Heart left ventricle (tissue), 13 donors: ENCODE data around the gene SRGAP3.

ENCODE experiments used
- POLR2A ChIP-seq, 2 donors: fragments of 450-650 bp; IDR thresholded peaks; one replicate each; pipeline ENCODE4 v1.6.1; 2017; ENCODE audit warnings: antibody characterized with exemption in 2 of 2, mild to moderate bottlenecking in 2 of 2, moderate library complexity in 2 of 2
- TF ChIP-seq, protein P1 (sequence below), 12 donors: fragments of 200-600 bp; sonication (generic) in 4 of 12; IDR thresholded peaks; one replicate each; pipeline versions ENCODE4 v1.5.0 to v1.8.0; 2018 to 2022; ENCODE audit warnings: antibody characterized with exemption in 12 of 12, mild to moderate bottlenecking in 5 of 12
- donor health status: ischemic (EF 13 %, LVEDD 7.1; RV severe dilation, severe dysfunction).
- donor health status: DM: no; HTN: yes; CAD: no.
- donor health status: DM: no; HTN: no; CAD: no.
- donor health status: ischemic (EF 25% LVEDD 6.9; RV normal size, moderate dysfunction).
- donor health status: ischemic (EF 25% LVEDD 5.7; RV mildly dilated, moderate dysfunction).
- donor health status: ischemic (EF 35%, LVEDD 5.7; RV mildly dilated, moderate dysfunction).
- donor health status: nonischemic (EF 11% LVEDD 7.7; RV severe dilation, severe dysfunction).
- donor health status: DM: yes; HTN: yes; CAD: no.
- donor health status: PGD.
- donor health status: ischemic (EF 29% LVEDD 5.4; RV normal size, mild dysfunction).
- donor health status: nonischemic (EF 23%, LVEDD 6.1; RV moderate dilation, normal function).

GRCh38 chr3:9147215-9147895, 102.1 kb downstream of the SRGAP3 start:
- no peak for TF ChIP-seq POLR2A (IDR thresholded peaks at IDR 0.05)
- TF ChIP-seq, protein P1, sequence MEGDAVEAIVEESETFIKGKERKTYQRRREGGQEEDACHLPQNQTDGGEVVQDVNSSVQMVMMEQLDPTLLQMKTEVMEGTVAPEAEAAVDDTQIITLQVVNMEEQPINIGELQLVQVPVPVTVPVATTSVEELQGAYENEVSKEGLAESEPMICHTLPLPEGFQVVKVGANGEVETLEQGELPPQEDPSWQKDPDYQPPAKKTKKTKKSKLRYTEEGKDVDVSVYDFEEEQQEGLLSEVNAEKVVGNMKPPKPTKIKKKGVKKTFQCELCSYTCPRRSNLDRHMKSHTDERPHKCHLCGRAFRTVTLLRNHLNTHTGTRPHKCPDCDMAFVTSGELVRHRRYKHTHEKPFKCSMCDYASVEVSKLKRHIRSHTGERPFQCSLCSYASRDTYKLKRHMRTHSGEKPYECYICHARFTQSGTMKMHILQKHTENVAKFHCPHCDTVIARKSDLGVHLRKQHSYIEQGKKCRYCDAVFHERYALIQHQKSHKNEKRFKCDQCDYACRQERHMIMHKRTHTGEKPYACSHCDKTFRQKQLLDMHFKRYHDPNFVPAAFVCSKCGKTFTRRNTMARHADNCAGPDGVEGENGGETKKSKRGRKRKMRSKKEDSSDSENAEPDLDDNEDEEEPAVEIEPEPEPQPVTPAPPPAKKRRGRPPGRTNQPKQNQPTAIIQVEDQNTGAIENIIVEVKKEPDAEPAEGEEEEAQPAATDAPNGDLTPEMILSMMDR (IDR thresholded peaks at IDR 0.05), result no peak
